Measurements from ENCODE around the gene PABPC4L. TPM values are rescaled to one million over a fixed set of nuclear protein-coding genes. Genes with fewer than 3 reads are reported as not detected.

PABPC4L gene
- 1.3 and 1.7 TPM in 2 replicates for total RNA-seq

GRCh38 chr4:134201216-134202161, at the start of gene PABPC4L:
Gene PABPC4L (minus strand): TSS chr4:134201789. CDS start chr4:134201019, 770 bp downstream.

Measured in epithelial cell of umbilical artery (primary cell).